BLaER1 (cell line): ENCODE data around the gene DRC7.

Experiments used
- H3K27ac ChIP-seq: shearing (Covaris generic); formaldehyde crosslinking; 2 replicates; pipeline ENCODE4 v1.8.1; 2022
- H3K27me3 ChIP-seq: shearing (Covaris generic); formaldehyde crosslinking; 2 replicates; pipeline ENCODE4 v1.8.1; 2022
- H3K36me3 ChIP-seq: shearing (Covaris generic); formaldehyde crosslinking; 2 replicates; pipeline ENCODE4 v1.8.1; 2022
- H3K4me1 ChIP-seq: shearing (Covaris generic); formaldehyde crosslinking; 2 replicates; pipeline ENCODE4 v1.8.1; 2022
- H3K4me2 ChIP-seq: shearing (Covaris generic); formaldehyde crosslinking; 2 replicates; pipeline ENCODE4 v1.8.1; 2022
- H3K4me3 ChIP-seq: shearing (Covaris generic); formaldehyde crosslinking; 2 replicates; pipeline ENCODE4 v1.8.1; 2022
- H3K9ac ChIP-seq: shearing (Covaris generic); formaldehyde crosslinking; 2 replicates; pipeline ENCODE4 v1.8.1; 2022
- H3K9me3 ChIP-seq: shearing (Covaris generic); formaldehyde crosslinking; 2 replicates; pipeline ENCODE4 v1.8.1; 2022
- H4K20me1 ChIP-seq: shearing (Covaris generic); formaldehyde crosslinking; 2 replicates; pipeline ENCODE4 v1.8.1; 2022
- Cebpa-rat ChIP-seq: shearing (Covaris generic); IDR thresholded peaks from 2 replicates; pipeline ENCODE4 v1.8.1; 2022

Gene DRC7

DNA sequence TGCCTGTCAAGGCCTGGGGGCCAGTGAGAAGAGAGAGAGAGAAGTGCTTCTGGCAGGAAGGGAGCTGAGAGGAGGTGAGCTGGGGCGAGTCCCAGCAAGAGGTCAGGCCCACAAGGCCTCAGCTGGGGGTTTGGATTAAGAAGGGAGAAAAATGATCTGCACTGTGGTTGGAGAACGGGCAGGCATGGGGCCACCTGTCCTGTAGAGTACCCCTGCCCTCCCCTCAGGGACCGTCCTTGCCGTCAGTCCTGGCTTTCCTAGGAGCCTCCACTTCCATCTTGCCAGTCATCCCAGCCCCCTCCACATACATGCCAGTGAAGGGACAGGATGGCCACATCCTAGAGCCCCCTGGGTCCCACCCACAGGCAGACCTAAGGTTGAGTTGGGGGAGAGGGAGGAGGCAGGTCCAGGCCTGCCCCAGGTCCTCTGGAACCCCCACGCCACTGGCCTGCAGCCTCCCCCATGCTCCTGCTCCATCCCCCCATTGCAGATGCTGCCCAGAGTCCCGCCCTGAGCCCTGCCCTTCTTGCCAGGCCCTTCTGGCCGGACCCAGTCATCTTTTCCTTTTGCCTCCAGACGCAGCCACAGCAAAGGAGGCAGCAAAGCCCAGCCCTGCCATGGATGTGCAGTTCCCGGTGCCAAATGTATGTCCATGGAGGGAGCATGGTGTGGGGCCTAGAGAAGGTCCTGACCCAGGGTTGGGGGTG is 59.9 kb downstream of the DRC7 start:
- Histone ChIP-seq H3K4me3 (no peak overlapping the region), H3K36me3 (peaks cover 95% of the 10 kb centered on the region), H4K20me1 (no peaks in the 10 kb centered on the region), H3K4me1 (peaks cover 9% of the 10 kb centered on the region), H3K27me3 (no peaks in the 10 kb centered on the region), H3K9ac (no peak overlapping the region), H3K4me2 (no peak overlapping the region), H3K27ac (peak overlapping the region; percentile 26; the same call in 1 of the 2 replicates), H3K9me3 (no peaks in the 10 kb centered on the region)
- TF ChIP-seq Cebpa-rat, result no peak

DNA sequence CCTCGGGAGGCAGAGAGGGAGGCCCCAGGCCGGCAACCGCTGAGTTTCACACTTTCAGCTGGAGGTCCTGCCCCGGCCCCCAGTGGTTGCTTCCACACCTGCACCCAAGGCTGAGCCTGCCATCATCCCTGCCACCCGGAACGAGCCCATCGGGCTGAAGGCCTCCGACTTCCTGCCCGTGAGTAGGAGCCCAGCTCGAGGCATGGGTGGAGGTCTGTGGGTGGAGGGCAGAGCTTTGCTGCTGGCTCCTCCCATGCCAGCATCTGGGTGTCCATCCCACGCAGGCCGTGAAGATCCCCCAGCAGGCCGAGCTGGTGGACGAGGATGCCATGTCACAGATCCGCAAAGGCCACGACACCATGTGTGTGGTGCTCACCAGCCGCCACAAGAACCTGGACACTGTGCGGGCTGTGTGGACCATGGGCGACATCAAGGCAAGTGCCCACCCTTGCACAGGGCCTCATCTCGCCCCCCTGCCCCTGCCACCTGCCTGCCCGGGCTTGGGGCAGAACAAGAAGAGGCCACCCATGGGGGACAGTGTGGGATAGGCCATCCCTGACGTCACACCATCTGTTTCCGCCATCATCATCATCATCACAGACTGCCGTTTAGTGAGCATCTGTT is 60.6 kb downstream of the DRC7 start:
- Histone ChIP-seq H3K4me3 (no peak overlapping the region), H3K36me3 (peaks cover 94% of the 10 kb centered on the region), H3K9me3 (no peaks in the 10 kb centered on the region), H3K4me1 (peaks cover 3% of the 10 kb centered on the region), H3K27me3 (no peaks in the 10 kb centered on the region), H3K9ac (no peak overlapping the region), H3K27ac (no peak overlapping the region; the same call in 1 of the 2 replicates), H4K20me1 (no peaks in the 10 kb centered on the region), H3K4me2 (no peak overlapping the region)
- TF ChIP-seq Cebpa-rat, result no peak

DNA sequence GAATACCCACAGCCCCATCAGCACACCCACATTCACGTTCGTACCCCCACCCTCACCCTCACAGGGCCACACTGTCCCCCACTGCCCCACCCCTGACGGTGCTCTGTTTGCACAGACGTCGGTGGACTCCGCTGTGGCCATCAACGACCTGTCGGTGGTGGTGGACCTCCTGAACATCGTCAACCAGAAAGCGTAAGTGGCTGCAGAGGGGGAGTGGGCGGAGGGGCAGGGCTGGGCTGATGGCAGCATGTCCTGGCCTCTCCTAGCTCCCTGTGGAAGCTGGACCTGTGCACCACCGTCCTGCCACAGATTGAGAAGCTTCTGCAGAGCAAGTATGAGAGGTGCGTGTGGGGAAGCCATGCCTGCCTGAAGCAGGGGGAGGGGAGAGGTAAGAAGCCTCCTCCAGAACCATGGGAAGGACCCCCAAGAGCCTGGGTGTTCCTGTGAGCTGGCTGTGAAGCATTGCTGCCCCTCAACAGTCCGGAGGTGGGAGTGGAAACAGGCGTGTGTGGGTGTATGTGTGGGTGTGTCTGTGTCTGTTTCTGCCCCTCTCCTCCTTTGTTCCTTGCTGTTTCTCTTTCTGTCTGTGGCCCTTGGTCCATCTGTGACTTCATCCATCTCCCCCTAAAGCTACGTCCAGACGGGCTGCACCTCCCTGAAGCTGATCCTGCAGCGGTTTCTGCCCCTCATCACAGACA is 61.3 kb downstream of the DRC7 start:
- no peak for TF ChIP-seq Cebpa-rat

DNA sequence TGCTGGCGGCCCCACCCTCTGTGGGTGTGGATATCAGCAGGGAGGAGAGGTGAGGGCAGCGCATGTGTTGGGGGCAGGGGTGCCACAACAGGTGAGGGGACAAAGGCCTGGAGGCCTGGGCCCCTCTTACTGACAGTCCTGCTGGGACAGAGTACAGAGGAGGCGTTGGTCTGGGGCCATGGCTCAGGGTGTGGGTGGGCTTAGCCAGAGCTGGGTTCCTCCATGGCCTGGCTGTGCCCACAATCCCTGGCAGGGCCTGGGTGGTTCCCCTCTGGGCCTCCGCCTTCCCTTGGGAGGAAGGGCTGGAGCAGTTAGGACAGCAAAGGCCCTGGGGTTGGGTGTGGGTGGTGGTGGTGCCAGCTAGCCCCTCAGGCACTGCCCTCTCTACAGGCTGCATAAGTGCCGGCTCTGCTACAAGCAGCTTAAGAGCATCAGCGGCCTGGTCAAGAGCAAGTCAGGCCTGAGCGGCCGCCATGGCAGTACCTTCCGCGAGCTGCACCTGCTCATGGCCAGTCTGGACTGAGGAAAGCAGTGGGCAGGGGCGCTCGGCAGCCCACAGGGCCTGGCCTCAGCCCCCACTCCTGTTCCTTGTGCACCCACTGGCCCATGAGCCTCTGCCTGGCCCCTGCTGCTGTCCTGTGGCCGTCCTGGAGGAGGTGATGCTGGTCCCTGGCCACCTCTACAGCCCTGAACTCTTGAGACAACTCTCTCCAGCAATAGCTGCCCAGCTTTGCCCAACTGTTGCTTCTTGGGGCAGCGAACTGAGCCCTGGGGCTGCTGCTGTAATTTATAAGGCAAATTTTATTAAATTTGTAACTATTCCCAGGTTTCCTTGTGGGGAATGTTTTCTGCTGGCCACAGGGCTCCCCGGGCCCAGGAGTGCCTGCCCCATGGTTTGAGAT is 62.1 kb downstream of the DRC7 start:
- Histone ChIP-seq H3K27ac (no peak overlapping the region), H3K4me3 (no peak overlapping the region), H3K9me3 (no peaks in the 10 kb centered on the region), H3K36me3 (peaks cover 90% of the 10 kb centered on the region), H3K27me3 (no peaks in the 10 kb centered on the region), H4K20me1 (no peaks in the 10 kb centered on the region), H3K9ac (no peak overlapping the region), H3K4me2 (no peak overlapping the region), H3K4me1 (no peaks in the 10 kb centered on the region)
- no peak for TF ChIP-seq Cebpa-rat

More for the DNA sequence above, 61.3 kb downstream of the DRC7 start:
- H3K27me3 ChIP-seq, result no peaks in the 10 kb centered on the region
- H3K36me3 ChIP-seq, result peaks cover 93% of the 10 kb centered on the region
- H3K4me3 ChIP-seq, result no peak overlapping the region
- no peak overlapping the region for H3K27ac ChIP-seq
- no peaks in the 10 kb centered on the region for H3K4me1 ChIP-seq
- H3K4me2 ChIP-seq, result no peak overlapping the region
- H4K20me1 ChIP-seq, result no peaks in the 10 kb centered on the region
- H3K9ac ChIP-seq, result no peak overlapping the region
- no peaks in the 10 kb centered on the region for H3K9me3 ChIP-seq

GRCh38 chr16:57757326-57757786 is 62.8 kb downstream of the DRC7 start:
- no peak overlapping the region for H3K9ac ChIP-seq
- H3K4me2 ChIP-seq, result no peak overlapping the region
- H3K4me1 ChIP-seq, result no peaks in the 10 kb centered on the region
- H3K4me3 ChIP-seq, result no peak overlapping the region
- H4K20me1 ChIP-seq, result no peaks in the 10 kb centered on the region
- peaks cover 83% of the 10 kb centered on the region for H3K36me3 ChIP-seq
- no peaks in the 10 kb centered on the region for H3K27me3 ChIP-seq
- H3K27ac ChIP-seq, result no peak overlapping the region; the same call in 1 of the 2 replicates
- no peak for TF ChIP-seq Cebpa-rat
- no peaks in the 10 kb centered on the region for H3K9me3 ChIP-seq

DNA sequence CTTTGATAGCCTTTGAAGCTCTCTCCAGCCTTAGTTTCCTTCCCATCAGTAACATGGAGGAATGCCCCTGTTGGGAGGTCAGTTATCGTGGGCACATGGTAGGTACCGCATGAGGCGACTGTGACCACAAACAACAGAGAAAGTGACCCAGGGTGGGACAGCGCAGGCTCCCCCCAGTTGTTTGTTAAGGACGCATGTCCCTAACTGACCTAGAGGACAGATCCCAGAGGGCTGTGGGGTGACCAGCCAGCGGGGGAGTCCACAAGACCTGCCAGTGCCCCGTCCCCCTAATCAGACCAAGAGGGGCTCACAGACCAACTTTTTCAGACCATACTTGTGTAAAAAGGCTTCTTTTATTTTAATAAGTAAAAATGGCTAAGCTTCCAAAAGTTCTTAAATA is 63.3 kb downstream of the DRC7 start:
- Histone ChIP-seq H3K4me1 (no peaks in the 10 kb centered on the region), H3K36me3 (peaks cover 78% of the 10 kb centered on the region), H3K27me3 (no peaks in the 10 kb centered on the region), H3K4me2 (no peak overlapping the region), H3K9ac (no peak overlapping the region), H3K27ac (no peak overlapping the region; the same call in 1 of the 2 replicates), H3K4me3 (no peak overlapping the region), H4K20me1 (no peaks in the 10 kb centered on the region), H3K9me3 (no peaks in the 10 kb centered on the region)
- TF ChIP-seq Cebpa-rat, result no peak

DNA sequence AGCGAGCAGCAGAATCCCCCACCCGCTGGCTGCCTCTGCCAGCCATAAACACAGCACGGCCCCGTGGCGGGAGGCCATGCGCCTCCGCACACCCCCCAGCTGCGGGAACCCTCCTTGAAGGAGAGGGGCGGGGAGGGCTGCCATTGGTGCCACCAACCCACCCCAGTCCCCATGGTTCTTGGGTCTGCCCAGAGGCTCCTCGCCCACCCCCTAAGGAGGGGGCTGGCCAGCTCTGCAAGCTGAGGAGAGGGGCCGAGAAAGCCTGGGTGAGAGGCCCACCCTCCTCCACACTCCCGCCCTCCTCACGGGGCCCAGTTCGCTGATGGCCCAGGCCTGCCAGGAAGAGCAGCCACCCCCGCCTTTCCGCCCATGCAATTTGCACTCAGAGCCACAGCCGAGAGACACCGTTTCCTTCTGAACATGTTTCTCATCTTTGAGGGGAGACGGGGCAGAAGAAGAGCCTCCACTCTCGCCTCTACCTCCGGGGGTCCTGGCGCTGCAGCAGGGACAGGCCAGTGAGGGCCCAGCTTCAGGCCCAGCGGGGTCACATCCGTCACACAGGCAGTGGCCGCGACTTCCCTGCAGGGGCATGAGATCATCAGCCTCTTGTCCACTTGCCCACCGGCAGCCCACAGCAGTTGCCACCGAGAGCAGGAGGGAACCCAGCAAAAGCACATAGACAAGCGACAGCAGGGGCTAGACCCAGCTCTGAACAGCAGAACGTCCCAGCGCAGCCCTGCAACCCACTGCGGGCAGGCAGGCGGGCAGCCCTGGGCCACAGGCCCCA is 63.9 kb downstream of the DRC7 start:
- peaks cover 72% of the 10 kb centered on the region for H3K36me3 ChIP-seq
- no peak overlapping the region for H3K9ac ChIP-seq
- no peaks in the 10 kb centered on the region for H3K27me3 ChIP-seq
- no peaks in the 10 kb centered on the region for H4K20me1 ChIP-seq
- no peak overlapping the region for H3K4me3 ChIP-seq
- H3K4me2 ChIP-seq, result no peak overlapping the region
- peaks cover 5% of the 10 kb centered on the region for H3K4me1 ChIP-seq
- no peak overlapping the region for H3K27ac ChIP-seq
- no peaks in the 10 kb centered on the region for H3K9me3 ChIP-seq
- no peak for TF ChIP-seq Cebpa-rat

GRCh38 chr16:57759131-57759530 is 64.5 kb downstream of the DRC7 start:
- TF ChIP-seq Cebpa-rat, result no peak
- Histone ChIP-seq H3K4me2 (no peak overlapping the region), H3K9ac (no peak overlapping the region), H3K9me3 (no peaks in the 10 kb centered on the region), H3K27me3 (no peaks in the 10 kb centered on the region), H3K36me3 (peaks cover 65% of the 10 kb centered on the region), H3K4me1 (peaks cover 8% of the 10 kb centered on the region), H3K27ac (no peak overlapping the region), H3K4me3 (no peak overlapping the region), H4K20me1 (no peaks in the 10 kb centered on the region)
